Stomach (tissue), 4 donors: ENCODE measurements around the gene ABHD15.

Experiments
- CTCF ChIP-seq, 7 experiments: fragments of 450-650 bp in 4 of 7; fragments of 200-600 bp in 3 of 7; sonication (generic) in 3 of 7; IDR thresholded peaks; one replicate each; pipeline ENCODE4 v1.5.1; 2016 to 2019; ENCODE audit warnings: antibody characterized with exemption in 7 of 7, control low read depth in 2 of 7, mild to moderate bottlenecking in 1 of 7
- EP300 ChIP-seq: sonication (generic); formaldehyde crosslinking; IDR thresholded peaks from one replicate; pipeline ENCODE4 v1.6.1; 2017; ENCODE audit warnings: antibody characterized with exemption
- POLR2A ChIP-seq, 4 donors: fragments of 450-650 bp; IDR thresholded peaks; one replicate each; pipeline ENCODE4 v1.6.1; 2016; ENCODE audit warnings: antibody characterized with exemption in 4 of 4, control low read depth in 2 of 4, mild to moderate bottlenecking in 1 of 4, moderate library complexity in 1 of 4
- POLR2AphosphoS5 ChIP-seq, 3 donors: sonication (generic); formaldehyde crosslinking; IDR thresholded peaks; one replicate each; pipeline ENCODE4 v1.6.1; 2016; ENCODE audit warnings: antibody characterized with exemption in 3 of 3

- TF ChIP-seq CTCF (IDR thresholded peaks at IDR 0.05) (no peak), POLR2AphosphoS5 (IDR thresholded peaks at IDR 0.05) (no peak), POLR2A (IDR thresholded peaks at IDR 0.05) (no peak), EP300 (no peak)
These were observed 16.7 kb upstream of the ABHD15 start for GRCh38 chr17:29583324-29584248.
